GM21576 (cell line): ENCODE data around the gene SF3B6.
"Not testable (repeated sequence)": the region's sequence is repeated elsewhere in the genome, so short reads cannot be mapped to it uniquely, and the experiment has no call there.

Source experiments
- ATAC-seq: cut with Tn5 transposase; IDR thresholded peaks from one replicate; pipeline ENCODE4 v1.9.1; 2021; ENCODE audit warnings: mild to moderate bottlenecking, moderate library complexity; ENCODE audit not compliant: unreplicated experiment

The SF3B6 gene

DNA sequence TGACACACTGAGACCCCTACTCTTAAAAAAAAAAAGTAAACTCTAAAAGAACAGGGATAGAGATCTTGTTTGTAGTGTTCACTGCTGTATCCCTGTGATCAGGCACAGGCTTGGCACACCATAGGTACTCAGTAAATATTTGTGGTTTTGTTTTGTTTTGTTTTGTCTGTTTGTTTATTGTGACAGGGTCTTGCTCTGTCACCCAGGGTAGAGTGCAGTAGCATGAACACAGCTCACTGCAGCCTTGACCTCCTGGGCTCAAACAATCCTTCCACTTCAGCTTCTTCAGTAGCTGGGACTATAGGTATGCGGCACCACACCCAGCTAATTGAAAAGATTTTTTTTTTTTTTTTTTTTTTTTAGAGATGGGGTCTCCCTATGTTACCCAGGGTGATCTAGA lies 23.2 kb downstream of the SF3B6 start:
- ATAC-seq: no peak

DNA sequence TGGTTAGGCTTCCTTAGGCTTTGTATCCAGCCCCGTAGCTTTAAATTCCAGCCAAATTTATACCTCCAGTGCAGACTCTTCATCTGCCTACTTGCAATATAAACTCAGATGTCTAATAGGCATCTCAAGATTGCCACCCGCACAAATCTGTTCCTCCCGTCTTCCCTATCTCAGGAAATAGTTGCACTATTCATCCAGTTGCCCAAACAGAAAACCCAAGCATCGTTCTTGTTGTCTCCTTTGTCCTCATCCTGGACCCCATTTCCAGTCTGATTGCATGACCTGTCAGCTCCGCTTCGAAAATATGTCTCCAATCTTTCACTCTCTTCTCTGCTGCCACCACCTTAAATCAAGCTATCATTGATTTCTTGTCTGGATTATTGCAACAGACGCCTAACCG lies 24.3 kb downstream of the SF3B6 start:
- no peak for ATAC-seq

DNA sequence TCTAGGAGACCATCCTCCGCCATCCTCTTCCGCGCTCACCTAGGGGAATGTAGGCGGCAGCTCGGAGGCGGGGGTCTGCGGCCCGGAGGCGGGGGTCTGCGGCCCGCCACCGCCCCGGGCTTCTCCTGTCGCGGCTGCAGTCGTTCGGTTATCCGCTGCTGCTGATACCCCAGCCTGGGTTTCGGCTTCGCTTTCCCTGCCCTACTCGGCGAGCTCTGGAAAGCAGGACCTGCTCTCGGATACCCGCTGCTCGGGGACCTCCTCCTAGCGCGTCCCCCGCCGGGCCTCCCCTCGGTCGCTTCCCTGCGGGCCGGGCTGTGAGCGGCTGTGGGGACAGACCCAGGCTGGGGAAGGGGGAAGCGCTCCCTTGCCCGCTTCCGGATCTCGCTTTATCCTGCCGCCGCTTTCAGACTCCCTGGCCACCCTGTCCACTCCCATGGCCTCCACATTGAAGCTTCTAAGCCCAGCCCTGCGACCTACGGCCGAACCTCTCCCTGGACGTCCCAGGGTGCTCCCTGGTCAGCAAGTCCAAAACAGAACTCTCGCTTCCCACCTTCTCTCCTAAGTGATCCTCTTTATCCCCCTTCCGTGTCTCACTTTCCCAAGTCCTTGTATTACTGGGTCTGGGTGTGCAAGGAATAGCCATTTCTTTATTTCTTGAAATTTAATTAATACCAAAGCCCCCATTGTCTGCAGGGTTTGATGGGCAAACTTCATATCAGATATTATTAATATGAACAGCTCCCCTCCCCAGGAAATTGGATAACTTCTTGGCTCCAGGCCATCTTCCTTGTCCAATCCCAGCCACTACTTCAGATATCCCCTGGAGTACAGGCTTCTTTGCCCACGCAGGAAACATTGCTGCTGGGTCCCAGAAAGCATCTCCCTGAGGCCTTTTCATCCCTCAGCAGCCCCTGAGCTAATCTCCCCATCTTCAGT lies 25.8 kb downstream of the SF3B6 start:
- ATAC-seq: no peak

DNA sequence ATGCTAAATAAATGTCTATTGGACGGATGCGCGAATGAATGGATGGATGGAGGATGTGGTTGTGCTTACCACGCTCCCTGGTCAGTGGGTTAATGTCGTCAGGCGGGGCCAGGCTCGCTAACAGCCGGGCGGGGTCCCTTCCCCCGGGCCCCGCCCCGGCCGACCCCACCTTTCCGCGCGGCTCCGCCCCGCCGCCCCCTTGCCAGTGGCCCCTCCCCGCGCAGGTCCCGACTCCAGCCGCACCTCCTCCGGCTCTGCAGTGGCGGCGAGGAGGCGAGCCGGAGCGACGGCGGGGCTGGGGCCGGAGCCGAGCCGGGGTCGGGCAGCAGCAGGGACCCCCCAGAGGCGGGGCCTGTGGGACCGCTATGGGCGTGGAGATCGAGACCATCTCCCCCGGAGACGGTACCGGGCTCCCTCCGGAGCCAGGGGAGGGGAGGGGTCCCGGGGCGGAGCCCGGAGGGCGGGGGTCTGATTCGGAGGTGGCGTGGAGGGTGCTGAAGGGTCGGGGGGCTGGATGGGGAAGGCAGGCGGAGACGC lies 26.6 kb downstream of the SF3B6 start, which contains the start of gene FKBP1B:
Gene FKBP1B (plus strand): TSS at position 257 of the 537 bp plus-strand sequence. CDS start 109 bp downstream, at position 366.
- ATAC-seq: no peak

DNA sequence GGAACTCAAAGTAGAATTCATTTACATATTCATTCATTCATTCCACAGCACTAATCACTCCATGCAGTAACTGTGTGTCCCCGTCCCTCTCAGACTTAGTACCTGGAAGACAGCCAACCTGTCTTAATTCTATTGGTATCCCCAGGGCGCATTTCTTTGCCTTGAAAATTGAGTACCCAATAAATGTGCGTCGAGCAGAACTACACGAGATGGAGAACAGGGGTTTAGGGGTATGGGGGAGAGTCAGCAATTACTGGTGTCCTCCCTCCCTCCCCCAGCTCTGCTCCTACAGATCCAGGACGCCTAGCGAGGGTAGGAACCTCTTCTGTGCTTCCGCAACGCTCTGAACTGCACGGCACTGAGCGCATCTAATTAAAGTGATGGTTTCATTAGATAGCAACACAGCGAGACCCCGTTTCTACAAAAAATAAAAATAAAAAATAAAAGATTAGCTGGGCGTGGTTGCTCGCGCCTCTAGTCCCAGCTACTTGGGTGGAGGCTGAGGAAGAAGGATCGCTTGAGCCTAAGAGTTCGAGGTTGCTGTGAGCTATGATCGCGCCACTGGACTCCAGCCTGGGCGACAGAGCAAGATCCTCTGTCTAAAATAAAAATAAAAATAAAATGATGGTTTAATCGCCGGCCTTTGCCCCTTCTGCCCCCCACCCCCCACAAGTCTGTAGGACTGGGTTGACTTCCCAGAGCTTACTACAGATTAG lies 27.2 kb downstream of the SF3B6 start:
- no peak for ATAC-seq

DNA sequence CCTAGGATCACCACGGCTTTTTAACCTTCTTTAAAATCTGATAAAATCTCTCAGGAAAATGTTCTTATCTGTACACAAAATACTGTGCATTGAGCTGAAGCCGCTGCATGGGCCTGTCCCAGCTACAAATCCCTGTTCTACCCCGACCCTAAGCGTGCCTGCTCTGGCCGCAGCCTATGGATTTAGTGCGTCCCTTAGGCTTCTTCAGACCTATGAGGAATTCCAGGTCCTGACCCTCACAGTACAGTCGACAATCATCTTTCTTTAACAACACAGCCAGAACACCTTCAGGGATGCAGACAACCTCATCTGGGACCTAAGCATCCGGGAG lies 28.5 kb downstream of the SF3B6 start:
- ATAC-seq: no peak

DNA sequence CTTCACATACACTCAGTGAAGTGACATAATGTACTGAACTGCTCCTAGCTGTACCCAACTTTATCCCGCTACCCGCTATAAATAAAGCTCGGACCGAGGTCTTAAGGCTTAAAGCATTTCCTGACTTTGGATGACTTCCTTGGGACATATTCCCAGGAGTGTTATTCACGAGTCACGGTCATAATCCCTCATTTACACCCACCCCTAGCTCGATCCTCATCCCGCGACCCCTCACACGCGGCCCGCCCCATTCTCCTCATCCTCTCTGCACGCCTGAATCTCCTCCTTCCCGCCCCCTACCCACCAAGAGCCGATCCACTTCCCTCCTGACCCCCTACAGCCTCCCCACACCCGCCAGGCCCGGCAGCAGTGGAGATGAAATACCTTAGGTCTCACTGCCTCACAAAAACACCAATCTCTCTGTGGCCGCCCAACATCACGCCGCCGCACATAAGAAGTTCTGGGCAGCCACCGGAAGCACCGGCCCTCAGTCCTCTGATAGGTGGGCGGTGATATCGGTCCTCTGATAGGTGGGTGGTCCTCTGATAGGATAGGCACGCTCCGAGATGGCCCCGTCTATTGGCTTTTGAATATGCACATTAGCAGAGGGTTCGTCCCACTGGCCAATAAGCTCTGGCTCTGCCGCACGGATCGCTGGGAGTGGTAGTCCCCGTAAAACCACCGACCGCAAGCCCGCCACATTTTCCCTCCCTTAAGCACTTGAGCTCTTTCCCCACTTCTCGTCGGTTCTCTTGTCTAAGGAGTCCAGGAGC lies 29.0 kb downstream of the SF3B6 start, which contains the start of gene WDCP:
Gene WDCP (minus strand): TSS at position 462 of the 773 bp plus-strand sequence. CDS start 7,897 bp downstream, outside the sequence.
- peak; percentile 99 for ATAC-seq

DNA sequence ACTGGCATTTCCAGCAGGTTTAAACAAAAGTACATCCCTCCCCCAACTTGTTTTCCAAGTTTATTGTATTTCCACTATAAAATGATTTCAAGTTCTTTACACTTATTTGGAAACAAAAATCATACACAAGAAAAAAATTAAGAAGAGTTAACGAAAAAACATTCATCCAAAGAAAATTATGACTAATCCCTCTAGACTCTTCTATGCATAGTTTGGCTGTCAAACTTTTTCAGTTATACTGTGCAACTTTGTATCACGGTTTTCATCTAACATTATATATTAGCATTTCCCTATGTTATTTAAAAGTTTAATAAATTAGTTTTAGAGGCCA lies 29.6 kb downstream of the SF3B6 start:
- ATAC-seq: no peak

DNA sequence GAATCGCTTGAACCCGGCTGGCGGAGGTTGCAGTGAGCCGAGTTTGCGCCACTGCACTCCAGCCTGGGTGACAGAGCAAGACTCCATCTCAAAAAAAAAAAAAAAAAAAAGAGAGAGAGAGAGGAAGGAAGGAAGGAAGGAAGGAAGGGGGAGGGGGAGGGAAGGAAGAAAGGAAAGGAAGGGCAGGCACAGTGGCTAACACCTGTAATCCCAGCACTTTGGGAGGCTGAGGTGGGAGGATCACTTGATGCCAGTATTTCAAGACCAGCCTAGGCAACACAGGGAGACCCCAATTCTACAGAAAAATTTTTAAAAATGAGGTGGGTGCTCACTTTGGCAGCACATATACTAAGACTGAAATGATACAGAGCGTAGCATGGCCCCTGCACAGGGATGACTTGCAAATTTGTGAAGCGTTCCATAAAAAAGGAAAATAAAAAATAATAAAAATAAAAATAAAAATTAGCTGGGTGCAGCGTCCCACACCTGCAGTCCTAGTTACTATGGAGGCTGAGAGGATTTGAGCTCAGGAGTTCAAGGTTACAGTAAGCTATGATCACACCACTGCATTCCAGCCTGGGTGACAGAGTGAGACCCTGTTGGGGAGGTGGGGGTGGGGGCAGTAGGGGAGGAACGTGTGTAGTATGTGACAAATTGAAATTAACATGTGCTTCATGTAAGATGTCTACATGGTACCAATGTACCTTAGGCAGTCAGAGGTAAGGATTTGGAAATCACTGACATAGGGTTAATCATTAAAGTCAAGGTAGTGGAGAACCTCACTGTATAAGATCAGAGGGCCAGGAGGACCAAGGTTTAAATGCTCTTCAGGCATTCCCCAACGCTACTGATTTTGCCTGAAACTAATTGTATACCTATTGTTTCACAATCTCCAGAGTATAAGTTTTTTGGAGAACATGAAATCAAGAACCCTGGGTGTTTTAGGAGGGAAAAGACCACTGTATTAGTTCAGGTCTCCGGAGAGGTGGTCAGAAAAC lies 30.3 kb downstream of the SF3B6 start:
- ATAC-seq: no peak

DNA sequence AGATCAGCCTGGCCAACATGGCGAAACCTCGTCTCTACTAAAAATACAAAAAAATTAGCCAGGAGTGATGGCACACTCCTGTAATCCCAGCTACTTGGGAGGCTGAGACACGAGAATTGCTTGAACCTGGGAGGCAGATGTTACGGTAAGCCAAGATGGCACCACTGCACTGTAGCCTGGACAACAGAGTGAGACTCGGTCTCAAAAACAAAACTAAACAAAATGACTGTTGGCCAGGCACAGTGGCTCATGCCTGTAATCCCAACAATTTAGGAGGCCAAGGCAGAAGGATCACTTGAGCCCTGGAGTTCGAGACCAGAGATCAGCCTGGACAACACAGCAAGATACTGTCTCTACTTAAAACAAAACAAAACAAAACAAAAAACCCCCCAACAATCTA lies 33.0 kb downstream of the SF3B6 start:
- not testable (repeated sequence) for ATAC-seq

DNA sequence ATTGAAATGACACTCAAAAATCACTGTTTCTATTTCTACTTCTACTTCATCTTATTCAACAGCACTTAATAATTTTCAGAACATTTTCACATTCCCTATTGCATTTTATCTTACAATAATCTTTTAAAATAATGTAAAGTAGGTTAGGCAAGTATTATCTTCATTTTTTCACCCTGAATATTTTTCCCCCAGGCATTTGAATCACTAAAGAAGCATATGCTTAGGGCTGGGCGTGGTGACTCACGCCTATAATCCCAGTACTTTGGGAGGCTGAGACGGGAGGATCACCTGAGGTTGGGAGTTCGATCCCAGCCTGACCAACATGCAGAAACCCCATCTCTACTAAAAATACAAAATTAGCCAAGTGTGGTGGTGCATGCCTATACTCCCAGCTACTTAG lies 35.6 kb downstream of the SF3B6 start:
- ATAC-seq: no peak

DNA sequence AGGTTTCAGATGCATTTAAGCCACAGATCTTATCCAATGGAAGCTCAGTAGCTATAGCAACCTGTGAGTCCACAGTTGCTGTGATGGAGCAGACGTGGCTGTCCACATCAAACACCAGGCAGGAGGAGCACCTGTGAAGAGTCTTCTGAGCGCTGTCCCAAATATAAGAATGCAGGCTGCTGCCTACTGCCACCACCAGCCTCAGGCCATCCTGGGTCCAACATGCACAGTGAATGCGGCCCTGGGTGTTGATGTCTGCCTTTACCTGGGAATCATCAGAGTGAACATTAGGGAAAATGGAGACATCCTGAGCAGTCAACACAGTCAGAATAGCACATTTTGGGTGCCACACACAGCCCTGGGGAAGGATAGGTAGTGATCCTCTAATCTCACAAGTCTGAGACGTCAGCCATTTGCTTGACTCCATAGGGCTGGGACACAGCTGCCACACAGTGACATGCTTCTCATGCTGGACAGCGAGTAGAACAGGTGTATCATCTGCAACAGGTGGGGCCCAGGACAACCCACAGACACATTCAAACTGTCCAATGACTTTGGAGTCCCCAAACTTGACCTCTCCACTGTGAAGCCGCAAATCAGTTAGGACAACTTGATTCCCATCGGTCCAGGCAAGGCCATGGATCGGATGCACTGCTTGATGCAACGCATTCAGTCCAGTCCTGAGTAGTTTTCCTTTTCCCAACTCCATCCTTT lies 37.2 kb downstream of the SF3B6 start:
- ATAC-seq: no peak

DNA sequence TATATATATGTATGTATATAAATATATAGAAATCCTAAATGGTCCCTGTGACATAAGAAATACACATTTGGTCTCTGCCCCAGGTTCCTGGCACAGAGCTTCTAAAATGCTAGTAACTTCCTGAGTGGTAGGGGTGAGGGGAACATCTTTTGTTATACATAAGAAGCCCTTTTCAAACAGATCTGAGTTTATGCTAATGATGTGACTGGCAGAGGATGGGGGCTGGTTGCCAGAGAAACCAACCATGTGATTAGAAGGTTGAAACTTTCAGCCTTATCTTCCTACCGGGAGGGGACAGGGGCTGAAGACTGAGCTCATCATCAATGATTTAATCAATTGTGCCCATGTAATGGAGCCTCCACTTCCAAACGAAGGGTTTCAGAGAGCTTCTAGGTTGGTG lies 49.9 kb downstream of the SF3B6 start:
- no peak for ATAC-seq

DNA sequence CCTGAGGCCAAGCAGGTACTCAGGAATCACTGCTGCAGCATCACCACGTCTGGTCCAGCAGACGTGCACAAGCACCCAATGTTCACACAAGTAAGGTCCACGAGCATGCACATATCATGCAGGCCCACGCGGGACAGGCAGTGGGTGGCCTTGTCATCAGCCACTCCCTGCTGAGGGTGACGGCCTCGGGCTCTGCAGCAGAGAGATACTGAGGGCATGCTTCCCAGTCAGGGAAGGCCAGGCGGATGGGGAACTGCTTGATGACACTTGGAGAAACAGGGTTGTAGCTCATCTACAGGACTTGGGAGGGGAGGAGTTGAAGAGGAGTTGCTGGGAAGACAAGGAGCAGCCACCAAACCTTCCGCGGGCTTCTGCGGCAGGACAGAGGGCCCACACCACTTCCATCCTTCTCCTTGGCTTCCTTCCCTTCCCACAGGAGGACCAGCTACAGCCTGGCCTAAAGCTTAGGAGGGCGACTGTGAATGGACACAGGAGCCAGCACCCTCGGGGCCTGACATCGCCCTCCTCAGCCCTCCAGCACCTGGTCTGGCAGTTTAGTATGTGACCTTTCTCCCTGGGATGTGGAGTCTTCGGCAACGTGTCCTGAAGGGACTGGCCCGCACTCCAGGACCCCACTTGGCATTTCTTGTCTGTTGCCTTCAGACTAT lies 51.0 kb downstream of the SF3B6 start:
- no peak for ATAC-seq

DNA sequence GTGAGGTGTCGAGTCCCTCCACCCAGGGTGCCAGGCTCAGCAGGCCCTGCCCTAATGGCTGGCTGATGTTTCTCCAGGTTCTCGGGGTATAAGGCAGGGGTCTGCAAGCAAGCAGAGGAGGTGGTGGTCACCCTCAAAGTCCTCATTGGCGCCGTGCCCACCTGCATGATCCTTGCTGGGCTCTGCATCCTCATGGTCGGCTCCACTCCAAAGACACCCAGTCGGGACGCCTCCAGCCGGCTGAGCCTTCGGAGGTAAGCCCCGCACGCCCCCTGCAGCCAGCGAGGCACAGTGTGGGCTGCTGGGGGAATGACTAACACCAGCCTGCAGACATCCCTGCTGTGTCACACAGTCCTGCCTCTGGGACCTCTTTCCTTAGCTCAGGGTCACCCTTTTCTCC lies 52.1 kb downstream of the SF3B6 start:
- no peak for ATAC-seq

DNA sequence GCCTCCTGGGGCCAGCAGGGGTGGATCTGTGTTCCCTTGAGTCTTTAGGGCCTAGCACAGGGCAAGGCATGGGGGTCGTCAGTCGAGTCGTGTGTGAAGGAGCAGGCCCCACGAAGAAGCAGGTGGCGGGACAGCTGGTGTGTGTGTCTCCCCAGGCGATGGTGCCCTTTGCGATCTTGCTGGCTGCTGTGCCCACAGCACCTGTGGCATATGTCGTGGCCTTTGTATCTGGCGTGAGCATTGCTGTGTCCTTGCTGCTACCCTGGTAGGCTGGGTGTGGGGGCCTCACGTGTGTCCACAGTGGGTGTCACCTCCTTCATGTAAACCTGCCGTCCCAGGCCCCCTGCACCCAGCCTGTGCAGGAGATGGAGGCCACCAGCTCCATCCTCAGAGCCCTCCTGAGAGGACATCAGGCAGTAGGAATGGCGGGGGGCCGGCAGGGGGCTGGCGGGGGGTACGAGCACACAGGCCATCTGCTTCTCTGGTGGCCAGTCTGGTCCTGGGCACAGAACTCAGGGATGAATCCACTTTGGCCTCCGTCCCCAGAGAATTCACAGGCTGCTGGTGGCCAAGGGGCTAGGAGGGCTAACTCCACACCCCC lies 53.1 kb downstream of the SF3B6 start:
- no peak for ATAC-seq

DNA sequence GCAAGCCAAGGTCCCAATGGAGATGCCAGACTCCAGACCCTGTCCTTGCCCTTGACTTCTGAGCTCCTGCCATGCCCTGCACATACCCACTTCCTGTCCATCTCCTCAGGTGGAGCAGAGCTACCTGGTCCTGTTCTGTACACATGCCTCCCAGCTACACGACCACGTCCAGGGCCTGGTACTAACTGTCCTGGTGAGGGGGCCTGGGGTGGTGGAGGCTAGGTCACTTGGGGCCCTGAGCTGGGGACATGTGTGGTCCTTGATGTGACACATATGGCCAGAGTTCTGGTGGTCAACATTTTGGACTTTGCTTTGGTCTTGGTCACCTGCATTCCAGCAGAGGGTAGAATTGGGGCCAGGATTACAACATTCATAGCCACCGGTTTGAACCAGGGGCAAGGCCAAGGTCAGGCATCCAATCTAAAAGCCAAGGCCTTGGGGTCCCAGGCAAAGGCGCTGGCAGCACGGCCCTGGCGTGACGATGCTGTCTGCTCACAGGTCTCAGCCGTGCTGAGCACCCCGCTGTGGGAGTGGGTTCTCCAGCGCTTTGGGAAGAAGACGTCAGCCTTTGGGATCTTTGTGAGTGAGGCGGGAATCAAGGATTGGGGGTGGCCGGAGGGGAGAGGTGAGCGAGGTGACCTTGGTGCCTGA lies 53.7 kb downstream of the SF3B6 start:
- no peak for ATAC-seq
